HEK293 (cell line): ENCODE data around the gene URGCP.

Experiments used
- CTCF ChIA-PET: fragments of 350-600 bp; formaldehyde crosslinking; extraction: SDS; loops from one replicate; lab custom pipeline; 2021; ENCODE audit warnings: antibody characterized with exemption; lab: Yijun Ruan, JAX
- POLR2A ChIA-PET: fragments of 300-600 bp; formaldehyde crosslinking; extraction: SDS; loops from one replicate; lab custom pipeline; 2020; ENCODE audit warnings: antibody characterized with exemption, inconsistent platforms; lab: Yijun Ruan, JAX
- H3K27ac ChIP-seq: fragments of 200-500 bp; sonication (Bioruptor generic); 2 replicates; pipeline ENCODE4 v1.5.1; 2014; ENCODE audit warnings: low read depth, low read length, control low read depth, inconsistent platforms; ENCODE audit errors: extremely low read depth
- H3K36me3 ChIP-seq, 2 experiments: fragments of 200-500 bp in 1 of 2; sonication (Bioruptor generic) in 1 of 2; 1 replicate in 1 of 2; 2 replicates in 1 of 2; pipeline ENCODE4 v1.5.1; 2014 to 2017; ENCODE audit warnings: inconsistent platforms in 2 of 2, low read length in 2 of 2; ENCODE audit not compliant: control insufficient read depth in 2 of 2, insufficient read depth in 1 of 2
- H3K4me1 ChIP-seq: fragments of 200-500 bp; sonication (Bioruptor generic); 2 replicates; pipeline ENCODE4 v1.5.1; 2014; ENCODE audit warnings: mild to moderate bottlenecking, low read length, inconsistent platforms; ENCODE audit not compliant: control insufficient read depth, insufficient read depth
- H3K4me3 ChIP-seq: 2 replicates; pipeline ENCODE4 v1.5.1; 2011; ENCODE audit warnings: low read depth, mild to moderate bottlenecking, control low read depth, low read length, moderate library complexity
- H3K9me3 ChIP-seq: fragments of 200-500 bp; sonication (Bioruptor generic); 2 replicates; pipeline ENCODE4 v1.5.1; 2014; ENCODE audit warnings: low read depth, low read length, inconsistent platforms; ENCODE audit not compliant: control insufficient read depth, insufficient read depth
- BCL11A ChIP-seq: fragments of 450-650 bp; formaldehyde crosslinking; IDR thresholded peaks from 2 replicates; pipeline ENCODE4 v1.5.1; 2016; ENCODE audit warnings: low read depth, missing biosample characterization, missing genetic modification characterization
- ELK4 ChIP-seq: IDR thresholded peaks from 2 replicates; pipeline ENCODE4 v1.6.1; 2011; ENCODE audit warnings: mild to moderate bottlenecking, low read depth, low read length, borderline replicate concordance
- KLF7 ChIP-seq: fragments of 450-650 bp; formaldehyde crosslinking; IDR thresholded peaks from 2 replicates; pipeline ENCODE4 v1.5.1; 2016; ENCODE audit warnings: missing biosample characterization, missing genetic modification characterization, borderline replicate concordance
- MEIS1 ChIP-seq: sonication (generic); formaldehyde crosslinking; IDR thresholded peaks from 2 replicates; pipeline ENCODE4 v1.8.1; 2022; ENCODE audit warnings: missing genetic modification reagents, mild to moderate bottlenecking, borderline replicate concordance
- YY1 ChIP-seq: fragments of 450-650 bp; formaldehyde crosslinking; IDR thresholded peaks from 2 replicates; pipeline ENCODE4 v1.5.1; 2018; ENCODE audit warnings: missing biosample characterization, missing genetic modification characterization
- ZBTB21 ChIP-seq: fragments of 450-650 bp; formaldehyde crosslinking; IDR thresholded peaks from 2 replicates; pipeline ENCODE4 v1.5.1; 2017; ENCODE audit warnings: missing biosample characterization, missing genetic modification characterization
- ZFP69B ChIP-seq: fragments of 450-650 bp; formaldehyde crosslinking; IDR thresholded peaks from 2 replicates; pipeline ENCODE4 v1.5.1; 2016; ENCODE audit warnings: missing biosample characterization, missing genetic modification characterization
- ZNF10 ChIP-seq: fragments of 450-650 bp; formaldehyde crosslinking; IDR thresholded peaks from 2 replicates; pipeline ENCODE4 v1.5.1; 2017; ENCODE audit warnings: missing biosample characterization, missing genetic modification characterization
- ZNF112 ChIP-seq: fragments of 450-650 bp; formaldehyde crosslinking; IDR thresholded peaks from 2 replicates; pipeline ENCODE4 v1.5.0; 2017; ENCODE audit warnings: missing biosample characterization, missing genetic modification characterization
- ZNF138 ChIP-seq: fragments of 450-650 bp; formaldehyde crosslinking; IDR thresholded peaks from 2 replicates; pipeline ENCODE4 v1.5.1; 2016; ENCODE audit warnings: missing biosample characterization, missing genetic modification characterization, borderline replicate concordance
- ZNF146 ChIP-seq: fragments of 450-650 bp; formaldehyde crosslinking; IDR thresholded peaks from 2 replicates; pipeline ENCODE4 v1.5.1; 2016; ENCODE audit warnings: missing biosample characterization, missing genetic modification characterization
- ZNF155 ChIP-seq: fragments of 450-650 bp; formaldehyde crosslinking; IDR thresholded peaks from 2 replicates; pipeline ENCODE4 v1.5.1; 2016; ENCODE audit warnings: missing biosample characterization, missing genetic modification characterization
- ZNF184 ChIP-seq: fragments of 450-650 bp; IDR thresholded peaks from 2 replicates; pipeline ENCODE4 v1.5.1; 2018; ENCODE audit warnings: missing biosample characterization, mild to moderate bottlenecking, missing genetic modification characterization
- ZNF23 ChIP-seq: fragments of 450-650 bp; formaldehyde crosslinking; IDR thresholded peaks from 2 replicates; pipeline ENCODE4 v1.5.1; 2016; ENCODE audit warnings: missing biosample characterization, missing genetic modification characterization, borderline replicate concordance
- ZNF324 ChIP-seq: fragments of 450-650 bp; formaldehyde crosslinking; IDR thresholded peaks from 2 replicates; pipeline ENCODE4 v1.5.1; 2016; ENCODE audit warnings: missing biosample characterization, missing genetic modification characterization
- ZNF391 ChIP-seq: fragments of 450-650 bp; formaldehyde crosslinking; IDR thresholded peaks from 2 replicates; pipeline ENCODE4 v1.5.1; 2016; ENCODE audit warnings: low read depth, missing biosample characterization, missing genetic modification characterization, borderline replicate concordance
- ZNF404 ChIP-seq: fragments of 450-650 bp; formaldehyde crosslinking; IDR thresholded peaks from 2 replicates; pipeline ENCODE4 v1.5.1; 2017; ENCODE audit warnings: missing biosample characterization, missing genetic modification characterization
- ZNF426 ChIP-seq: fragments of 450-650 bp; formaldehyde crosslinking; IDR thresholded peaks from 2 replicates; pipeline ENCODE4 v1.5.1; 2017; ENCODE audit warnings: missing biosample characterization, missing genetic modification characterization, mild to moderate bottlenecking, inconsistent platforms, moderate library complexity
- ZNF580 ChIP-seq: fragments of 450-650 bp; formaldehyde crosslinking; IDR thresholded peaks from 2 replicates; pipeline ENCODE4 v1.5.1; 2016; ENCODE audit warnings: missing biosample characterization, missing genetic modification characterization

The URGCP gene

GRCh38 chr7:43895847-43896415, 10.5 kb downstream of the URGCP start:
- Histone ChIP-seq H3K4me3 (no peak overlapping the region), H3K36me3 (peaks cover 3 to 15% of the 10 kb centered on the region in 2 experiments; a peak in 2 of 3 replicates), H3K9me3 (no peaks in the 10 kb centered on the region), H3K4me1 (0 out of 2 replicates have a peak, but pooled peaks cover 2% of the 10 kb centered on the region), H3K27ac (no peak overlapping the region)
- CTCF ChIA-PET = interaction anchor here (0.6 kb wide), 2 partner anchors 957 to 1311 kb away, joined by 3 to 4 read pairs; no protein-coding TSS in a partner anchor
- POLR2A ChIA-PET = no interaction called here
- no peak for TF ChIP-seq ELK4
- TF ChIP-seq ZNF580 = 0 out of 2 replicates have a peak, but pooled peaks have one; percentile 11
- TF ChIP-seq ZNF146 (tag by site-specific recombination) = peak; percentile 93

- no peak for TF ChIP-seq ZNF426 (tag by site-specific recombination)
- TF ChIP-seq ZNF112 = no peak
- no peak for TF ChIP-seq ZNF391 (tag by site-specific recombination)
- TF ChIP-seq ZNF184 (tag by site-specific recombination) = no peak
- TF ChIP-seq ZBTB21 (tag by site-specific recombination) = no peak
- no peak for TF ChIP-seq ZNF404 (tag by site-specific recombination)
- TF ChIP-seq ZFP69B (tag by site-specific recombination) = no peak
- CTCF ChIA-PET = interaction anchor here (0.7 kb wide), 1 partner anchor 579 kb away, joined by 4 read pairs; no protein-coding TSS in a partner anchor
- H3K27ac ChIP-seq = no peak overlapping the region
- H3K4me1 ChIP-seq = 0 out of 2 replicates have a peak, but pooled peaks cover 2% of the 10 kb centered on the region
- H3K9me3 ChIP-seq = no peaks in the 10 kb centered on the region
- H3K36me3 ChIP-seq = peaks cover 7 to 12% of the 10 kb centered on the region in 2 experiments; a peak in 2 of 3 replicates
- H3K4me3 ChIP-seq = no peak overlapping the region
- POLR2A ChIA-PET = interaction anchor here (1.1 to 2.2 kb wide), 2 partner anchors 10 to 22 kb away, joined by 3 to 8 read pairs; partner anchors contain the start of gene MRPS24
These were observed 15.1 kb downstream of the URGCP start for GRCh38 chr7:43891069-43891955.

- ChIA-PET POLR2A (interaction anchor here (1.1 to 2.2 kb wide), 2 partner anchors 11 to 21 kb away, joined by 3 to 8 read pairs; partner anchors contain the start of gene MRPS24), CTCF (interaction anchor here (0.6 to 0.7 kb wide), 2 partner anchors 53 to 1047 kb away, joined by 3 read pairs; no protein-coding TSS in a partner anchor)
- 0 out of 2 replicates have a peak, but pooled peaks cover 2% of the 10 kb centered on the region for H3K4me1 ChIP-seq
- no peak overlapping the region for H3K4me3 ChIP-seq
- no peak for TF ChIP-seq ZNF324 (tag by site-specific recombination)
- TF ChIP-seq YY1 (tag by site-specific recombination) = no peak
- no peak for TF ChIP-seq BCL11A (tag by site-specific recombination)
- TF ChIP-seq KLF7 (tag by site-specific recombination) = no peak
- TF ChIP-seq ZNF155 (tag by site-specific recombination) = no peak
- TF ChIP-seq ZNF138 = no peak
- no peak for TF ChIP-seq ZNF184 (tag by site-specific recombination)
- TF ChIP-seq ZNF23 = no peak
- TF ChIP-seq ZNF10 (tag by site-specific recombination) = no peak
- TF ChIP-seq MEIS1 = no peak
- H3K36me3 ChIP-seq = peaks cover 7 to 9% of the 10 kb centered on the region in 2 experiments; a peak in 2 of 3 replicates
- no peak overlapping the region for H3K27ac ChIP-seq
- no peaks in the 10 kb centered on the region for H3K9me3 ChIP-seq
These were observed 15.9 kb downstream of the URGCP start for GRCh38 chr7:43890468-43890867.
